Activated T-helper 1 cell treated with Interleukin-2 at 50 U/mL for 16 hours (primary cell): ENCODE results near the gene CNGA1.

Experiments used
- DNase-seq: peaks from one replicate; pipeline ENCODE4 v3.0.0-alpha.2; 2020; ENCODE audit warnings: low read depth

The CNGA1 gene

GRCh38 chr4:47899639-47900038 is 116.8 kb downstream of the CNGA1 start:
- no peak for DNase-seq

- no peak for DNase-seq
Measured at GRCh38 chr4:47891928-47892327, 124.6 kb downstream of the CNGA1 start.
